Spleen (tissue), 11 donors: Measurements from ENCODE around the gene ALG12. TPM values are rescaled to one million over a fixed set of nuclear protein-coding genes. Genes with fewer than 3 reads are reported as not detected.

Experiments used
- DNase-seq: peaks from one replicate; pipeline ENCODE4 v3.0.0-alpha.2; 2020
- H3K27ac ChIP-seq, 8 donors: fragments of 200-600 bp; sonication (generic) in 7 of 8; 1 replicate in 4 of 8; 2 replicates in 4 of 8; pipeline versions ENCODE4 v1.5.0 to v1.8.0; 2016 to 2021; ENCODE audit warnings: inconsistent platforms in 4 of 8, mild to moderate bottlenecking in 4 of 8, moderate library complexity in 1 of 8
- H3K27me3 ChIP-seq, 7 donors: fragments of 200-600 bp; sonication (generic) in 6 of 7; replicated peaks in 1 of 7; 1 replicate in 4 of 7; 2 replicates in 3 of 7; pipeline versions ENCODE4 v1.5.0 to v1.8.0; 2016 to 2021; ENCODE audit warnings: inconsistent platforms in 3 of 7, mild to moderate bottlenecking in 1 of 7
- H3K36me3 ChIP-seq, 6 donors: fragments of 200-600 bp; sonication (generic) in 5 of 6; 1 replicate in 4 of 6; 2 replicates in 2 of 6; pipeline versions ENCODE4 v1.5.0 to v1.8.0; 2016 to 2021; ENCODE audit warnings: inconsistent platforms in 2 of 6
- H3K4me1 ChIP-seq, 6 donors: fragments of 200-600 bp; sonication (generic) in 5 of 6; 1 replicate in 3 of 6; 2 replicates in 3 of 6; pipeline versions ENCODE4 v1.5.0 to v1.8.0; 2016 to 2021; ENCODE audit warnings: inconsistent platforms in 3 of 6
- H3K4me3 ChIP-seq, 8 donors: fragments of 200-600 bp; sonication (generic) in 7 of 8; 1 replicate in 4 of 8; 2 replicates in 4 of 8; pipeline versions ENCODE4 v1.5.0 to v1.8.0; 2016 to 2021; ENCODE audit warnings: inconsistent platforms in 4 of 8, mild to moderate bottlenecking in 4 of 8, moderate library complexity in 2 of 8
- H3K9me3 ChIP-seq, 8 donors: fragments of 200-600 bp; sonication (generic) in 7 of 8; 1 replicate in 4 of 8; 2 replicates in 4 of 8; pipeline versions ENCODE4 v1.5.0 to v1.8.0; 2016 to 2021; ENCODE audit warnings: inconsistent platforms in 4 of 8
- CTCF ChIP-seq, 11 experiments: fragments of 200-600 bp in 7 of 11; fragments of 450-650 bp in 4 of 11; sonication (generic) in 4 of 11; IDR thresholded peaks in 8 of 11; conservative IDR thresholded peaks in 3 of 11; 1 replicate in 7 of 11; 2 replicates in 4 of 11; pipeline versions ENCODE4 v1.4.0 to v1.8.0; 2016 to 2021; ENCODE audit warnings: antibody characterized with exemption in 11 of 11, inconsistent platforms in 4 of 11, mild to moderate bottlenecking in 1 of 11
- POLR2A ChIP-seq, 3 donors: fragments of 450-650 bp; IDR thresholded peaks; one replicate each; pipeline ENCODE4 v1.5.1; 2017; ENCODE audit warnings: antibody characterized with exemption in 3 of 3, mild to moderate bottlenecking in 1 of 3
- POLR2AphosphoS5 ChIP-seq, 3 donors: sonication (generic); formaldehyde crosslinking; IDR thresholded peaks; one replicate each; pipeline ENCODE4 v1.5.1; 2017; ENCODE audit warnings: antibody characterized with exemption in 3 of 3
- WGBS, 5 donors: extraction: QIAGEN DNeasy Blood & Tissue Kit in 3 of 5; methylation state at CpG; one replicate each; pipeline versions ENCODE4 v1.1.5 to v1.1.7; 2013 to 2018; 5-methylcytosine and 5-hydroxymethylcytosine counted together
- intact Hi-C: fragments of 100-400 bp; cut with DNase I; formaldehyde crosslinking; loops from one replicate; pipeline ENCODE4 v1.15.0; 2023; ENCODE audit warnings: low total_unique reads
- polyA plus RNA-seq, 3 donors: library from polyadenylated mRNA; stranded (reverse); fragments of 200-250 nt; gene quantifications; one replicate each; pipeline ENCODE4 v1.2.1, GENCODE V29; 2013
- total RNA-seq, 7 donors: library from RNA; depleted of rRNA in 3 of 7; stranded (reverse); fragments of >200 nt in 3 of 7; fragmentation: NEBNext Ultra II Directional in 4 of 7; extraction: Animal tissue kit (Norgen Biotek cat#: 25700) in 4 of 7; gene quantifications; one replicate each; pipeline versions ENCODE4 v1.1.0 to v1.2.1, GENCODE V29; 2016 to 2021
- donor health status: healthy with polysubstance abuse.
- donor health status: DM: no; HTN: no; CAD: no; lungs with moderate emphysema.
- donor health status: DM: no; HTN: no; CAD: no.
- donor health status: Bipolar disorder and iron deficiency.
- donor health status: healthy.
- donor health status: DM: no; HTN: no; CAD: no.
- donor health status: DM: yes; HTN: yes; CAD: no.

ALG12 gene
- total and polyA plus RNA-seq, 10 donors, result 5.7 to 20.1 (median 11.8) TPM

GRCh38 chr22:49963647-49964026 is 45.4 kb upstream of the ALG12 start:
- TF ChIP-seq POLR2A (IDR thresholded peaks at IDR 0.05) (no peak), CTCF (IDR thresholded peaks at IDR 0.05 in 8 of 11, conservative IDR thresholded peaks at IDR 0.05 in 3 of 11) (no peak), POLR2AphosphoS5 (IDR thresholded peaks at IDR 0.05) (no peak)
- H3K4me1 ChIP-seq, result peaks cover 56 to 87% (median 79%) of the 10 kb centered on the region in 6 donors
- H3K36me3 ChIP-seq, result peaks cover 2 to 48% (median 32%) of the 10 kb centered on the region in 6 donors
- no peaks in the 10 kb centered on the region for H3K27me3 ChIP-seq
- DNase-seq, result no peak
- H3K9me3 ChIP-seq, result no peaks in the 10 kb centered on the region
- WGBS, 5 donors, result 45 to 71% (median 58%) methylated on average over 6 of the region's 6 CpGs
- H3K27ac ChIP-seq, result peak overlapping the region; percentile 27 to 99 (median 97)
- H3K4me3 ChIP-seq, result peak overlapping the region; percentile 20 to 99 (median 90)
- intact Hi-C loops, result no loop called here

GRCh38 chr22:49962751-49963646 is 44.8 kb upstream of the ALG12 start:
- DNase-seq, result peak; percentile 87
- TF ChIP-seq CTCF (IDR thresholded peaks at IDR 0.05 in 8 of 11, conservative IDR thresholded peaks at IDR 0.05 in 3 of 11), result no peak
- peak in 2 of 3 donors; percentile 38 to 79 for TF ChIP-seq POLR2AphosphoS5 (IDR thresholded peaks at IDR 0.05)
- peaks cover 54 to 83% (median 74%) of the 10 kb centered on the region in 6 donors for H3K4me1 ChIP-seq
- WGBS, 5 donors, result 47 to 76% (median 61%) methylated on average over 42 to 63 of the region's 63 CpGs
- H3K9me3 ChIP-seq, result no peaks in the 10 kb centered on the region
- no peaks in the 10 kb centered on the region for H3K27me3 ChIP-seq
- H3K27ac ChIP-seq, result peak overlapping the region; percentile 72 to 99 (median 97)
- intact Hi-C loops, result no loop called here
- peaks cover 2 to 48% (median 32%) of the 10 kb centered on the region in 6 donors for H3K36me3 ChIP-seq
- H3K4me3 ChIP-seq, result peak overlapping the region; percentile 71 to 99 (median 92)

DNA sequence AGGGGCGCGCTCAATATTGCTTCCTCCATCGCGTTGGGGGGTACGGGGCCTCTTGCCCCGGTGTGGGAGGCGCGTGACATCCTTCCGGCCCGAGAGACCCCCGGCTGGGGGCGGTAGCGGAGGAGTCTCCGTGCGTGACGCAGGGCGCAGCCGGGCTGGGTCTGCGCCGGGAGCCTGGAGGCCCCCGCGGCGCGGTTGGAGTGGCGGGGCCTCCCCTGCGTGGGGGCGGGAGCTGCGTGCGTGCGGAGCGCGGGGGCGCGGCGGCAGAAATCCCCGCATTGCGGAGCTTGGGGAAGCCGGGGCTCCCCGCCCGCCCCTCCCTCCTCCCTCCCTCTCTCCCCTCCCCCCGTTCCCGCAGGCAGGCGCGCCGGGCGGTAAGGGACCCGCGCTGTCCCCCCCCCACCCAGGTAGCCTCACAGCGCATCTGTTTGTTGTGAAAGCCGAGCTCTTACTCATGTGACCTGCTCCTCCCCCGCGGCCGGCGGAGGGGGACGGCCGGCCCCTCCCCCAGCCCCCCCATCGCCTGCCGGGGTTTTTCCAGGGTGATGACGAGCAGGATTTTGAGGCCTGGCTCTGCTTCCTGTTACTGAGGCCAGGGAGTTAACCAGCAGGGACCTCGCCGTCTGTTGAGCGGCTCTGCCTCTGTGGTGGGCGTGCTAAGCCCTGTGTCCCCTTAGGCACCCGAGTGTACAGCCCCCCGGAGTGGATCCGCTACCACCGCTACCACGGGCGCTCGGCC is 43.9 kb upstream of the ALG12 start:
- H3K4me3 ChIP-seq, result peak overlapping the region; percentile 71 to 99 (median 92)
- WGBS, 5 donors, result 1 to 3% (median 2%) methylated on average over 36 to 70 of the region's 70 CpGs
- H3K36me3 ChIP-seq, result peaks cover 2 to 48% (median 32%) of the 10 kb centered on the region in 6 donors
- H3K4me1 ChIP-seq, result peaks cover 51 to 75% (median 66%) of the 10 kb centered on the region in 6 donors
- DNase-seq, result peak; percentile 92
- no peaks in the 10 kb centered on the region for H3K9me3 ChIP-seq
- peak; percentile 76 to 83 (median 79) for TF ChIP-seq POLR2AphosphoS5 (IDR thresholded peaks at IDR 0.05)
- TF ChIP-seq CTCF (IDR thresholded peaks at IDR 0.05 in 8 of 11, conservative IDR thresholded peaks at IDR 0.05 in 3 of 11), result peak in 2 of 11 experiments; percentile 0 to 9
- peak in 1 of 3 donors; percentile 69 for TF ChIP-seq POLR2A (IDR thresholded peaks at IDR 0.05)
- no peaks in the 10 kb centered on the region for H3K27me3 ChIP-seq
- H3K27ac ChIP-seq, result peak overlapping the region; percentile 73 to 99 (median 97)
- intact Hi-C loops, result no loop called here
